ENCODE results near the gene GYPE. TPM values are rescaled to one million over a fixed set of nuclear protein-coding genes. Genes with fewer than 3 reads are reported as not detected.
A peak's percentile ranks its signal among the peaks of the same experiment; 100 is the strongest.
"Not testable (repeated sequence)": the region's sequence is repeated elsewhere in the genome, so short reads cannot be mapped to it uniquely, and the experiment has no call there.

Gene GYPE
- total RNA-seq, 1 experiment from 2014 or later: 4.0 TPM

DNA sequence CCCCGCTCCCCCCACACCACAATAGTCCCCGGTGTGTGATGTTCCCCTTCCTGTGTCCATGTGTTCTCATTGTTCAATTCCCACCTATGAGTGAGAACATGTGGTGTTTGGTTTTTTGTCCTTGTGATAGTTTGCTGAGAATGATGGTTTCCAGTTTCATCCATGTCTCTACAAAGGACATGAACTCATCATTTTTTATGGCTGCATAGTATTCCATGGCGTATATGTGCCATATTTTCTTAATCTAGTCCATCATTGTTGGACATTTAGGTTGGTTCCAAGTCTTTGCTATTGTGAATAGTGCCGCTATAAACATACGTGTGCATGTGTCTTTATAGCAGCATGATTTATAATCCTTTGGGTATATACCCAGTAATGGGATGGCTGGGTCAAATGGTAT is 11.1 kb upstream of the GYPE start:
- not testable (repeated sequence) for H3K27me3 ChIP-seq (ENCODE audit: low read length); H3K36me3 ChIP-seq (ENCODE audit: insufficient read depth, low read length); H3K79me2 ChIP-seq (ENCODE audit: low read length); H3K9me3 ChIP-seq (ENCODE audit: low read length); H3K4me3 ChIP-seq (ENCODE audit: low read length); H2AFZ ChIP-seq (ENCODE audit: low read length); H3K4me1 ChIP-seq (ENCODE audit: low read length); DNase-seq; H3K9ac ChIP-seq (ENCODE audit: low read length); H3K9me2 ChIP-seq (replicated peaks; ENCODE audit: insufficient read depth, low read length); H3K4me2 ChIP-seq (ENCODE audit: low read depth, low read length, poor library complexity, severe bottlenecking); H3K27ac ChIP-seq (ENCODE audit: low read length); H4K20me1 ChIP-seq (ENCODE audit: insufficient read depth, low read depth, low read length)

GRCh38 chr4:143912478-143912877 is 7.1 kb upstream of the GYPE start:
- not testable (repeated sequence) for DNase-seq; H3K27ac ChIP-seq (ENCODE audit: low read length); H3K9me3 ChIP-seq (ENCODE audit: low read length); H3K9me2 ChIP-seq (replicated peaks; ENCODE audit: insufficient read depth, low read length); H3K27me3 ChIP-seq (ENCODE audit: low read length); H3K79me2 ChIP-seq (ENCODE audit: low read length); H3K36me3 ChIP-seq (ENCODE audit: insufficient read depth, low read length); H4K20me1 ChIP-seq (ENCODE audit: insufficient read depth, low read depth, low read length)
- peaks cover 23% of the 10 kb centered on the region for H3K4me1 ChIP-seq (ENCODE audit: low read length)
- H3K4me3 ChIP-seq (ENCODE audit: low read length): peak overlapping the region; percentile 81
- peak overlapping the region; percentile 99 for H2AFZ ChIP-seq (ENCODE audit: low read length)
- H3K9ac ChIP-seq (ENCODE audit: low read length): peak overlapping the region; percentile 77
- H3K4me2 ChIP-seq (ENCODE audit: low read depth, low read length, poor library complexity, severe bottlenecking): peak overlapping the region; percentile 80

DNA sequence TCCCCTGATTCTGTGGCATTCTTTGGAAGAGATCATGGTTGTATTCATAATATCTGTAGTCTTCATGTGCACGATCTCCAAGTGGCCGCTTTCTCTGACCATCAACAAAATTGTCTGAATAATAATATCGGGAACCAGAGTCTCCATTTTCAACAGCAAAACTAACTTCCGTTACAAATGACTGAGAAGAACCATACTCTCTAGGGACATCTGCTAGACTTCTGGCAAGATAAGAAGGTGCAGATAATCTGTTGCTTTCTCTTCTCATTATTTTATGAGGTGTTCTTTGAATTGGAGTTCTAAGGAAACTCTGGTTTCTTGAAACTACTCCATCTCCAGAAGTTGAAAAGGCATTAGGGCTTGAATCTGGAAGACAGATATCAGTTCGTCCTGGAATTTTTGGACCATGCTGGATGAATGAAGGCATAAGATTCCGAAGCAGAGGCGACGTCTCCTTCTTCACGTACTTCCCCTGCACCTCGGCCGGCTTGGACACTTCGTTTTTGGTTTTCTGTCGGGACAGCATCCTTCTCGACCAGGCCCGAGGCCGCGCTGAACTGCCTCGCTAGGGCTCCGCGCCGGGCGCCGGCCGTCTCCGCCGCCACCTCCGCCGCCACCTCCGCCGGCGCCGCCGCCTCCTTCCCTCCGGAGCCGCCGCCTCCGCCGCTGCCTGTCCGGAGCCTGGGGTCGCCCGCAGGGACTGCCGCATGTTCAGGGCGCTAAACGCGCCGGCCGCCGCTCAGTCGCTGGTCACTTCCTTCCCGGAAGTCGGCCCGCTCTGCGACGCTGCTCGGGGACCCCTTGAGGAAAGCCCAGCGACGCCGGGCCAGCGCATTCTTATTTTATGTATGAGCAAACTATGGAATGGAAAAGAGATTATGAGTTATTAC is 6.4 kb upstream of the GYPE start:
- Histone ChIP-seq H3K4me2 (ENCODE audit: low read depth, low read length, poor library complexity, severe bottlenecking) (peak overlapping the region; percentile 80), H2AFZ (ENCODE audit: low read length) (peak overlapping the region; percentile 99), H3K4me1 (ENCODE audit: low read length) (peaks cover 23% of the 10 kb centered on the region), H3K9ac (ENCODE audit: low read length) (peak overlapping the region; percentile 77), H3K4me3 (ENCODE audit: low read length) (peak overlapping the region; percentile 81)
- not testable (repeated sequence) for H3K79me2 ChIP-seq (ENCODE audit: low read length); H3K27me3 ChIP-seq (ENCODE audit: low read length); H3K36me3 ChIP-seq (ENCODE audit: insufficient read depth, low read length); H3K9me3 ChIP-seq (ENCODE audit: low read length); H3K27ac ChIP-seq (ENCODE audit: low read length); H4K20me1 ChIP-seq (ENCODE audit: insufficient read depth, low read depth, low read length); H3K9me2 ChIP-seq (replicated peaks; ENCODE audit: insufficient read depth, low read length)
- DNase-seq: peak; percentile 75

DNA sequence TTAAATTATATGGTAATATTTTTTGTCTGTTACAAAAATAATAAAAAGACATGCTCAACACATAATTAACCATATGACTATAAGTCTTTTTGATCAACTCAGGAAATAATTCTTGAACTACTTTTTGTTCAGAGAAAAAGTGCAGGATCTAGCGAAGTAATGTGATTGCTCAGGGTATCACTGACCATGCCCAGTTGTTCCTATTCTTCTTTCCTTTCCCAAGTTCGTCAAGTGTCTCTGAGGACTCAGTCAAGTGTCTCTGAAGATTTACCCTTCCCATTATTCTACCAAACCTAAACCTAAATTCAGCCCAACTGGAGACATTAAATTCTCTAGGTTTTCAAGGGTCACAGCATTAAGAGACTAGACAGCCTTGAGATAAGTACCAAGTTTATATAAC is 5.5 kb upstream of the GYPE start:
- Histone ChIP-seq H3K4me3 (ENCODE audit: low read length) (peak overlapping the region; percentile 81), H3K9ac (ENCODE audit: low read length) (peak overlapping the region; percentile 43)
- not testable (repeated sequence) for H3K9me2 ChIP-seq (replicated peaks; ENCODE audit: insufficient read depth, low read length)

DNA sequence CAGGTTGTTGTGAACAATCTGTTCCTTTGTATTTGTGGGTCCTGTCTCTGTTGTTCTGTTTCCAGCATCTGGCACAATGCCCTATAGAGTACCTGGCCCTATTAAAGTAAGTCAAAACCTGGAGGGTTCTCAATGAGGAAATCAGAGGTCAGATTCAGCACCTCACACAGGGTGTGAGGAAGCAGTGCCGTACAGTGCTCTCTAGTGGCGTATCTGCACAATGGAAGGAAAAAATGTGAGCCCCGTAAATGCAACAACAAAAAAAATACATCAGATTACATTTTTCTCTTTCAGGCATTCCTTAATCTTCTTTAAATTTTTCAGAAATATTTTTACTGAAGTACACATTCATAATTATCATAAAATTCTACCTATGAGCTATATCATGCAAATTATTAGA is 2.5 kb upstream of the GYPE start:
- not testable (repeated sequence) for H3K9me3 ChIP-seq (ENCODE audit: low read length); H3K27ac ChIP-seq (ENCODE audit: low read length); H3K36me3 ChIP-seq (ENCODE audit: insufficient read depth, low read length); H3K9ac ChIP-seq (ENCODE audit: low read length); H3K4me2 ChIP-seq (ENCODE audit: low read depth, low read length, poor library complexity, severe bottlenecking); H3K79me2 ChIP-seq (ENCODE audit: low read length); H3K4me3 ChIP-seq (ENCODE audit: low read length); H4K20me1 ChIP-seq (ENCODE audit: insufficient read depth, low read depth, low read length); H2AFZ ChIP-seq (ENCODE audit: low read length); H3K27me3 ChIP-seq (ENCODE audit: low read length); H3K9me2 ChIP-seq (replicated peaks; ENCODE audit: insufficient read depth, low read length)
- peak; percentile 79 for DNase-seq
- H3K4me1 ChIP-seq (ENCODE audit: low read length): peaks cover 23% of the 10 kb centered on the region

More for the DNA sequence above, 5.5 kb upstream of the GYPE start:
- not testable (repeated sequence) for H2AFZ ChIP-seq (ENCODE audit: low read length); H3K27me3 ChIP-seq (ENCODE audit: low read length); H3K79me2 ChIP-seq (ENCODE audit: low read length); H4K20me1 ChIP-seq (ENCODE audit: insufficient read depth, low read depth, low read length); DNase-seq; H3K27ac ChIP-seq (ENCODE audit: low read length); H3K36me3 ChIP-seq (ENCODE audit: insufficient read depth, low read length); H3K9me3 ChIP-seq (ENCODE audit: low read length)
- Histone ChIP-seq H3K4me2 (ENCODE audit: low read depth, low read length, poor library complexity, severe bottlenecking) (peak overlapping the region; percentile 80), H3K4me1 (ENCODE audit: low read length) (peaks cover 23% of the 10 kb centered on the region)

DNA sequence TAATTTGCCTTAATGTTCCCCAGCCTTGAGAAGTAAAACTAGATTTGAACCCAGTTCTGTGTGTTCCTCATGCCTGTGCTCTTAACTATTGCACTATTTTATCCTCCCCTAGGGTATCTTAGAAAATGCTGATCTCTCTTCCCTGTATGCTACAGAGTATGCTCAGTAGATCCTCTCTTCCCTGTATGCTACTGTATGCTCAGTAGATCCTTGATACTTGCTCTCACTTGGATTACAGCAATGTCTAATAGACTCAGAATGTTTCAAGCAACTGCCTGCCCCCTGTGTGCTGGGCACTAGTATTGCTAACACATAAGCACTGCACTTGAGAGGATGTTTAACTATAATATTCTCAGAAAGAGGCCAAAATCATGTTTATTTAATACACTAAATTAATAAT is 928 bp downstream of the GYPE start:
- H4K20me1 ChIP-seq (ENCODE audit: insufficient read depth, low read depth, low read length); H2AFZ ChIP-seq (ENCODE audit: low read length); H3K4me3 ChIP-seq (ENCODE audit: low read length); H3K27me3 ChIP-seq (ENCODE audit: low read length); H3K27ac ChIP-seq (ENCODE audit: low read length); H3K9me3 ChIP-seq (ENCODE audit: low read length); H3K9ac ChIP-seq (ENCODE audit: low read length); H3K79me2 ChIP-seq (ENCODE audit: low read length); H3K9me2 ChIP-seq (replicated peaks; ENCODE audit: insufficient read depth, low read length); H3K4me2 ChIP-seq (ENCODE audit: low read depth, low read length, poor library complexity, severe bottlenecking); H3K4me1 ChIP-seq (ENCODE audit: low read length); DNase-seq; H3K36me3 ChIP-seq (ENCODE audit: insufficient read depth, low read length): not testable (repeated sequence)

GRCh38 chr4:143890323-143890722 is 15.0 kb downstream of the GYPE start:
- not testable (repeated sequence) for H4K20me1 ChIP-seq (ENCODE audit: insufficient read depth, low read depth, low read length); H3K79me2 ChIP-seq (ENCODE audit: low read length); H3K27me3 ChIP-seq (ENCODE audit: low read length); H2AFZ ChIP-seq (ENCODE audit: low read length); H3K4me3 ChIP-seq (ENCODE audit: low read length); DNase-seq; H3K36me3 ChIP-seq (ENCODE audit: insufficient read depth, low read length); H3K9me2 ChIP-seq (replicated peaks; ENCODE audit: insufficient read depth, low read length); H3K27ac ChIP-seq (ENCODE audit: low read length); H3K4me2 ChIP-seq (ENCODE audit: low read depth, low read length, poor library complexity, severe bottlenecking); H3K4me1 ChIP-seq (ENCODE audit: low read length); H3K9ac ChIP-seq (ENCODE audit: low read length); H3K9me3 ChIP-seq (ENCODE audit: low read length)

DNA sequence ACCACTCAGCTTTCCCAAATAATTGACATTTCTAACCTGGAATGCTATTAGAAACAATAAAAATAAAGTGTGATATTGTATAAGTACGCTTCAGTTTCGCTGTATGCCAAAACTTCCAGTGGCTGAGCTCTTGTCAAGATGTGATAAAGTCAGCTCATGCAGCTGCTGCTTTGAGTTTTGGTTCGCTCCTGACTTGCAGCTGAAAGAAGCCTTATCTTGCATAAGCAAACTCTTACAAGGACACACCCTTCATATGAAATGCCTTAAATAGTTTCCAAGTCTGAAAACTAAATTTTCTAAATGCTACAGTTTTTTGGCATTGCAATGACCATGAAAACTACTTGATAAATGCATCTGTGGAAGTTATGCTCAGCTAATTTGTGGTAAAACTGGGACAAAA is 17.2 kb downstream of the GYPE start:
- not testable (repeated sequence) for H3K27ac ChIP-seq (ENCODE audit: low read length); H3K4me2 ChIP-seq (ENCODE audit: low read depth, low read length, poor library complexity, severe bottlenecking); H3K4me3 ChIP-seq (ENCODE audit: low read length); H3K9ac ChIP-seq (ENCODE audit: low read length); H2AFZ ChIP-seq (ENCODE audit: low read length); H3K4me1 ChIP-seq (ENCODE audit: low read length); H3K27me3 ChIP-seq (ENCODE audit: low read length); DNase-seq; H3K79me2 ChIP-seq (ENCODE audit: low read length); H3K36me3 ChIP-seq (ENCODE audit: insufficient read depth, low read length); H3K9me3 ChIP-seq (ENCODE audit: low read length); H3K9me2 ChIP-seq (replicated peaks; ENCODE audit: insufficient read depth, low read length); H4K20me1 ChIP-seq (ENCODE audit: insufficient read depth, low read depth, low read length)
